GM12891 (cell line): ENCODE data around the gene GFOD1.

Source experiments
- POLR2A ChIP-seq: IDR thresholded peaks from 2 replicates; pipeline ENCODE4 v1.6.1; 2011; ENCODE audit warnings: low read depth, low read length, control low read depth
- POLR2AphosphoS5 ChIP-seq: IDR thresholded peaks from 2 replicates; pipeline ENCODE4 v1.6.1; 2011; ENCODE audit warnings: low read depth, low read length, control low read depth
- POU2F2 ChIP-seq: IDR thresholded peaks from 2 replicates; pipeline ENCODE4 v1.6.1; 2011; ENCODE audit warnings: low read depth, mild to moderate bottlenecking, control low read depth, low read length, moderate library complexity
- SPI1 ChIP-seq: IDR thresholded peaks from 2 replicates; pipeline ENCODE4 v1.6.1; 2011; ENCODE audit warnings: low read depth, low read length, control low read depth
- TAF1 ChIP-seq: IDR thresholded peaks from 2 replicates; pipeline ENCODE4 v1.6.1; 2011; ENCODE audit warnings: low read depth, low read length, control low read depth

DNA sequence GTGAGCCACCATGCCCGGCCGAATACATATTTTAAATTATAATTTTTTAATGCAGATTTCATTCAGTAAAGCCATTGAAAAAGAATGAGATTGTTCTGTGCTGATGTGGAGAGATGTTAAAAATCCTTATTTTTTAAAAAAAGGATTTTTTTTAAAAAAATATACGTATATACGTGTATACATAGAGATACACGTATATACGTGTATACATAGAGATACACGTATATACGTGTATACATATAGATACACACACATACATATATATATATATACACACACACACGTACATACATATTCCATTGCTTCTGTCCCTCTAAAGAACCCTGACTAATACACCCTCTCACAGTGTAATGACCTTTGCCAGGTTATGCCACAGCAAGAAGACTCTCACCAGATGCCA lies 135.2 kb downstream of the GFOD1 start:
- TF ChIP-seq POLR2A (no peak), POLR2AphosphoS5 (no peak), SPI1 (no peak), TAF1 (no peak), POU2F2 (no peak)
